ENCODE results near the gene MED13L.

Gene MED13L

DNA sequence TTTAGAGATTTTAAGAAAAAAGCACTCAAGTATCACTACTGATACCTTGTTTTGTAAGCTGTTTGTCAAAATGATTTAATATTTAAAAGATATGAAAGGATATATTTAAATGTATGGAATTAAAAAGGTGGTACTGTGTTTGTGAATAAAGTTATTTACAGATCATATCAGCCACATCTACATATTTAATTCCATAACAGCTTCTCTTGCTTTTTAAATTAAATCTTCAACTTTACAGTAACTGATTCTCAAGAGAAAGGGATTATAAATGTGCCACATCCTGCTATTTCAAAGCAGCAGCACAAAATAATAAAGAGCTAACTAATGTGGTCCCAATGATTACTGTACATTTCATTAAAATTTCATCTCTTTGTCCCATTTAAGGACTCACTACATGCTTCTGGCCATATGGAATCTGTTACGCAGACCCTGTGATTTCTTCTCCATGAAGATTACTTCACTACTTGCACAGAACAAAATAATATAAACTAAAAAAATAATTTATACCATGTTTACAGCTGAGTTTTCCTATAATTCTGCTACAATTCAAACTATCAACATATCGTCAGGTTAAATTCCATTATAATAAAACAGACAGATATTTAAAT lies 117.8 kb downstream of the MED13L start:
- in situ Hi-C loops (cut with MboI; ENCODE audit: low sequenced_read_pairs) = no loop called here

DNA sequence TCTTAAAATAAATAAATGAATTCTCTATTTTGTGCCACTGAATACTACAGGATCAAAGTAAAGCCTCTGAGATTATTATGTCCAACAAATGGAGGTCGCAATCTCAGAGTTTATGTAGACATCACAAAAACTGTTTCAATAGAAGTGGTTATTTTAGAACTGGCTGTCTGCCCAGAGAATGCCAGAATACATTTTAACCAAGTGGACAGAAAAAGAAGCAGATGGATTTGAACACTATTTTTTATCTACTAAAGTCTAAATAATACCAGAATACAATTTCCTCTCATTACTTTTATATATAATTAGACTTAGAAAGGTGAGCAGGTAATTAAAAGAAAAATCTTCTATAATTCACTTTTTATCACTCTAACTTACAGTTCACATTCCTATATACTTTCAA lies 118.3 kb downstream of the MED13L start:
- in situ Hi-C loops (cut with MboI; ENCODE audit: low sequenced_read_pairs) = no loop called here

DNA sequence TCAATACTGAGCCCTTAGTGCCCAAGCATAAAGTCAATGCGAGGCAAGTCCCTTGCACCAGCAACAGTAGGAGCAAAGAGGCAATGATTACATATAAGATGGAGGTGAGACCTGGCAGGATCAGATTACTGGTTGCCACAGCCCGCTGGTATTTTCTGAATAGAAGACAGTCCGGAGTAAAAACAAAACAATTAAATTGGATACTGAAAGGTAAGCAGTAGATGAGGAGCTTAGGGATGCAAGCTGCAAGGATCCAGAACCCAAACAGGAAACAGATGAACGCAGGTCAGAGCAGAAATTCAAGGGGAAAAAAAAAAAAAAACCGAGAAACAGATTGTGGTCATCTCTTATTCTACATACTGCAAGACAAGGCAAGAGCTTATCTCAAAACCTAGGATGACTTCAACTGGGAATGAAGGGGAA lies 119.6 kb downstream of the MED13L start:
- in situ Hi-C loops (cut with MboI; ENCODE audit: low sequenced_read_pairs) = no loop called here

DNA sequence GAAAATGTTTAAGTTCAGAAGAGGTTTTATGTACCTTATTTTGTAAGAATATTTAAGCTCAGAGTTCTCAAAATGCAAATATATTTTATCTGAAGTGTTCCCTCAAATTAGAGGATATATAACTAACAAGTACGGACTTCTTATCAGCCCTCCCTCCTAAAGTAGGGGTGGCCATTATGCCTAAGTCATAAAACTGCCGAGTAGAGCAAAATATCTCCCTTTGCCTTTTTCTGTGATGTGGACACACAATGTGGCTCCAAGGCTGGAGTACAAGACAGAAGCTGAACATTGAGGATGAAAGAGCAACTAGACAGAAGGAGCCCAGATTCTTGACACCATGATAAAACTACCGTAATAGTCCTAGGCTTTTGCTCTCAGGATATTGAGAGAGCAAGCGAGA lies 120.9 kb downstream of the MED13L start:
- in situ Hi-C loops (cut with MboI; ENCODE audit: low sequenced_read_pairs) = no loop called here

DNA sequence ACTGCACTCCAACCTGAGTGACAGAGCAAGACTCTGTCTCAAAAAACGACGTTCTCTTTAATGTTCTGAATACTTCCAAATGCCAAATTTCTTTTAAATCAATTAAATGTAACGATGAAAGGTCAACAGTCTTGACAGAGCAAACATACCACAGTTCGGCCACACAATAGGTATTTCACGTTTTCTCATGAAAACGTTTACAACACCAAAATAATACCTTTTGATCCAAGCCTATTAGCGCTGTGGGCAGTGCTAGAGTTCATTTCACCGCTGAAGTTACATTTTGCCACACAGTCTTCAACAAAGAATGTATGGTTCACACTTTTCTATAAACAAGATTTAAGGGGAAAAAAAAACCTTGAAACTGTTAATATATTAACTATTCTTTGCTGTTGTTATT lies 122.1 kb downstream of the MED13L start:
- in situ Hi-C loops (cut with MboI; ENCODE audit: low sequenced_read_pairs) = no loop called here

DNA sequence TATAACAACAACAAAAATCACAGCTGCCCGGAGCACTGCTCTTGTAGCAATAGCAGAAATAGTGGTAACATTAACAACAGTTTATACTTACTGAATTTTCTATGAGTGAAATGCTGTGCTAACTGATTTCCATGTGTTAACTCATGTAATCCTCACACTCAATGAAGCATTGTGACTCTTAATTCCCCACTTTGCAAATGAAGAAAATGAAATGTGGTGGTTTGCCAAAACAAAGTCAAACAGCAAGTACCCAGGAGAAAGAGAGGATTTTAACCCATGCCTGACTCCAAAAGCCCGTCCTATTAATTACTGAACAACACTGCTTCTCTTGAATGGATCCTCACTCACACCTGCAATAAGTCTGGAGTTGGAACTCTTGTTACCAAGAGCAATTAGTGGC lies 123.5 kb downstream of the MED13L start:
- in situ Hi-C loops (cut with MboI; ENCODE audit: low sequenced_read_pairs) = no loop called here

DNA sequence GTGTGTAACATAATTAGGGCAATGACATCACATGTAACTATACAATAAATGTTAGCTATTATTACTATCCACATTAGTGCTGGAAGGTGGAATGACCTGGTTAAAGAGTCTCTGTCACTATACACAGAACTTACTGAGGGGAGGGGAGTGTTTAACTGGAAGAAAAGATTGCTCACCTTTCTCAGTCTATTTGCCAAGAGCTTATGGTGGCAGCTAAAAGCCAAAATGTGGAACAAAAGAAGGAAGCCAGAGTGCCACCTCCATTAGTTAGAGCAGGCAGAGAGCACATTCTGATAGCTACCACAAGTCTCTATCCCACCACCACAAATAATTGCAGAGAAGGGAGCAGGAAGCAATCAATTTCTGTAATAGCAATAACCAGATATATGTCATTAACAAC lies 124.4 kb downstream of the MED13L start:
- in situ Hi-C loops (cut with MboI; ENCODE audit: low sequenced_read_pairs) = no loop called here

DNA sequence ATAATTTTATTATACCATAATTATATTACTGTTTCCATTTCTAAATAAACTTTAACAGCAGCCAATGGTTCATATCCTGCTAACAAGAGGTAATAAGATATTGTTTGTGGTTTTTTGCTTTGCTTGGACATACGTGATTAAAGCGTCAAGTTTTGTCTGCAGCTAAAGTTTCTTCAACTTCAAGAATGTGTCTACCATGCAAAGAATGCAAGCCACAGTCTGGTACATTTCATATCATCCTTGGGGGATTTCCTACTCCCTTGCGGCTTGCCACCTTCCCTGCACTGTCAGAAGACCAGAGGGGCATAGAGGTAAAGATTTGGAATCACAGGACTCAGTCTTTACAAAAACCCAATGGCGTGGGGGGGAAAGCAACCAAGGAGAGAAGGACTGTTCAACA lies 125.2 kb downstream of the MED13L start:
- in situ Hi-C loops (cut with MboI; ENCODE audit: low sequenced_read_pairs) = no loop called here

DNA sequence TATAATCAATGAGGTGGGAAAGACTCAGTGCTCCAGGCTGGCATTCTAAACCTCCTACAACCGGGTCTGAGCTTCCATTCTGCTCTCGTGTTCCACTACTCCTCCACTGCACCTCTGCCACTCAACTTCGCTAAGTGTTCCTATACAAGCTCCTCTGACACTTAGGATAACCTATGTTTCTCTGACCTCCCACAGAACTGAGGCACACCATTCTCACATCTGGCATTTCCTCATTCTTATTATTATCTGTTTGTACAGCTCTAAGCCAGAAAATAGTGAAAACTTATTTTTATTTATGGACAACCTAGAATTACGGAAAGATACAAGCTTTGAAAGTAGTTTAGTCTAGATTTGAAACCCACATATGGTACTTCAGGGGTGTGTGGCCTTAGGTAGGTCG lies 127.0 kb downstream of the MED13L start:
- in situ Hi-C loops (cut with MboI; ENCODE audit: low sequenced_read_pairs) = no loop called here

DNA sequence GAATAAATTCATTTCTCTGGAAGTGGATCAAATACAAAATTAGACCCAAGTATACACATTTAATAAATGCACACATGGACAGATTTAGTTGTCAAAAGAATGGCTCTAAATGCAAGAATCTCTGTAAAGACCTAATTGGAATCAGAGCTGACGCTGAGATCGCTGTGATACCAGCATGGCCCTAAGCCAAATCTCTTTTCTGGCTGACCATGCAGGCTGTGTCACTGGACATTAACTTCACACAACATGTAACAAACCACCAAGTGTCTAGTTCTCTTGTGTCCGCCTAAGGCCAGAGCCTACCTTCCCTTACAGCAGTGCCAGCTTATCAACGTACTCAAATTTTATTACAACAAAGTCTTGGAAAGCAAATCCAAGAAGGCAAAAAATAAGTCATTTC lies 127.5 kb downstream of the MED13L start:
- in situ Hi-C loops (cut with MboI; ENCODE audit: low sequenced_read_pairs) = no loop called here

DNA sequence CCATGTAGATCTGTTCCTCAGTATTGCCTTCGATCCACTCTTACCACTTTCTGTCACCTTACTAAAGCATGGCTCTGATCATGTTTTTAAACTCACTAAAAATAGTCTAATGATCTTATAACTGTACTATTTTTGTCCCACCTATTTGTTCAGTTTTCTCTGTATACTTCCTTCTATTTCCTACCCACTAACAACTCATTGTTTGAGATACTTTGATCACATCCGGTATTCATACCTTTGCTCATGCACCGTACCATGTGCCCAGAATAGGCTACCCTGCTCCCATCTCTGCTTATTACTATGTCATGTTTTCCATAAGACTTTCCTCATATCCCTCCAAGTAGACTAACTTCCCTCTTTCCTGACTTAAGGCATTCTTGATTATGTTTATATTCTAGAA lies 128.6 kb downstream of the MED13L start:
- in situ Hi-C loops (cut with MboI; ENCODE audit: low sequenced_read_pairs) = no loop called here

DNA sequence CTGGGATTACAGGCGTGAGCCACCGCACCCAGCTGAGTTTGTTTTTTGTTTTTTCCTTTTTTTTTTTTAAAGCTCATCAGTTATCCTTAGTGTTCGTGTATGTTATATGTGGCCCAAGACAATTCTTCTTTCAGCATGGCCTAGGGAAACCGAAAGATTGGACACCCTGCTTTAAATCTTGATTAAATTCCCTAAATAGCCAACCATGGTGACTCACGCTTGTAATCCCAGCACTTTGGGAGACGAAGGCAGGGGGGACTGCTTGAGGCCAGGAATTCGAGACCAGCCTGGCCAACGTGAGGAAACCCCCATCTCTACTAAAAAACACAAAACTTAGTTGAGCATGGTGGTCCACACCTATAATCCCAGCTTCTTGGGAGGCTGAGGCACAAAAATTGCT lies 131.1 kb downstream of the MED13L start:
- in situ Hi-C loops (cut with MboI; ENCODE audit: low sequenced_read_pairs) = no loop called here

DNA sequence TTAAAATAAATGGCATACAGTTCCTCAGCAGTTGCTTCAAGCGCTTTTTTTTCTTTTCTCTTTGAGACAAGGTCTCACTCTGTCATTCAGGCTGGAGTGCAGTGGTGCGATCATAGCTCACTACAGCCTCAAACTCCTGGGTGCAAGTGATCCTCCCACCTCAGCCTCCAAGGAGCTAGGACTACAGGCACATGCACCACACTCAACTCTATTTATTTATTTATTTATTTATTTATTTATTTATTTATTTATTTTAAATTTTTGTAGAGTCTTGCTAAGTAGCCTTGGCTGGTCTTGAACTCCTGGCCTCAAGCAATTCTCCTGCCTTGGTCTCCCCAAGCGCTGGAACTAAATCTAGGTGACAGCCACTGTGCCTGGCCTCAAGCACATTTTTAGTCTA lies 132.0 kb downstream of the MED13L start:
- in situ Hi-C loops (cut with MboI; ENCODE audit: low sequenced_read_pairs) = no loop called here

DNA sequence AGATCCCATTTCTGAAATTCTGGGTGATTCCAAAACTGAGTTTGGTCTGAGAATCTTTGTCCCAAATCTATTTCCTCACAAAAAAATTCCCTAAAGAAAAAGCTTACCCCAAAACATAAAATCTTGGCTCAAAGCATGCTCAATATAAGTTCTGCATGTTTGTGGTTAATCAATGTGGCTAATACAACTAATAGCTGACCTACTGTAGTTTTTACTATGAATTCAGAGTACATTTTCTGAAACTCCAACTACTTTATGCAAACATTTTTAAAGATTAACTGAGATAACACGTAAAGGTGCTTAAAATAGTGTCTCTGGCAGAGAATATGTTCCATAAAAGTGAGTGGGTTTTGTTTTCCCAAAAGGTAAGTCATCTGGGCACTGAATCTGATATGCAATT lies 133.1 kb downstream of the MED13L start:
- in situ Hi-C loops (cut with MboI; ENCODE audit: low sequenced_read_pairs) = no loop called here

DNA sequence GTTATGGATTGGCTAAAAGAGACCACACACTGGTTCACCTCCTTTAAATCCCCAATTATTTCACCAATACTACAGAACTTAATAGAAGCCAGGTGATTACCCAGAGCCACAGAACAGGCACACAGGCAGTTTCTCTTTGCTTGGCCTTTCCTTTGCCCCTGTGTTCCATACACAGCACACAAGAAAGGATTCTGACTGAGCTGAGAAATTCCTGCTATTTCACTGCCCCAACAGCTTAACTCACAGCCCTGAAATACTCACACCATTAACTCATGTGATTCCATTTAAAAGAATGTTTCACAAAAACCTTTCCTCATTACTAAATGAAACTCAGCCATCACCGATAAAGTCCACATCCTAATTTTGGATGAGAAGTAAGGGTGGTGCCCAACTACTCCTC lies 133.6 kb downstream of the MED13L start:
- in situ Hi-C loops (cut with MboI; ENCODE audit: low sequenced_read_pairs) = no loop called here

DNA sequence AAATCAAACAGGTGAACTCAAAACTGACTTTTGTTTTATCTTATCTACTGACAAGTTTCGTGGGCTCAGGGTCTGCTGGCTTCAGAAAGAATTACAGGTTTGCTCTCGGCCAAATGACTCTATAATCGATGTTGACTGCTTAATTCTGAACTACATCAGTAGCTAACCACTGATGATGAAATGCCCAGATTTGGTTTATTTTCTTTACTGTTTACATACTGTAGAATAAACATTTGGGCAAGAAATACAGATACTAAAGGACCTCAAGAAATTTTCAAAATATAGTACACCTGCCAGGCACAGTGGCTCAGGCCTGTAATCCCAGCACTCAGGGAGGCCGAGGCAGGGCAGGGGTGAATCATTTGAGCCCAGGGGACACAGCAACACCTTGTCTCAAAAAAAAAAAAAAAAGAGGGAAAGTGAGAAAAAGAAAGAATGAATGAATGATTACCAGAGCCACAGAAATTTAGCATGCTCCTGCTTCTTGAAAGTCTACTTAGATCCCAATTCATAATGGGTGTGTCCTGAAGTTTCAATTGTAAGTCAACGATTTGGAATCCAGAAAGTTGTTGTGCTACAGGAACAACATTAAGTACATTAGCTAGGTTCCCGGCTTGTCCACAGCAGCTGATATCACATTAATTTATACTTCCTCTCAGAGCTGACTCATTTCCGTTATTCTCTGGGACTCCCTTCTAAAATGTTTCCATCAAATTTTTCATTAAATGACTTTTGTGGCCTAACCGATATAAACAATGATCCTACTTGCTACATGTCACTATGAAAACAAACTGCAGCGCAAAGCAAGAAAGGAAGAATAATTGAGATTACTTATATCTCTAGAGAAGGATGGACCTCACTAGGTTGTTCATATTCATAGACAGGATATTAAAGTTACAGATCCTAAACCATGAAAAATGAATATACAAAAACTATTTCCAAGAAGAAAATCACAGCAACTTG lies 134.3 kb downstream of the MED13L start:
- in situ Hi-C loops (cut with MboI; ENCODE audit: low sequenced_read_pairs) = no loop called here

DNA sequence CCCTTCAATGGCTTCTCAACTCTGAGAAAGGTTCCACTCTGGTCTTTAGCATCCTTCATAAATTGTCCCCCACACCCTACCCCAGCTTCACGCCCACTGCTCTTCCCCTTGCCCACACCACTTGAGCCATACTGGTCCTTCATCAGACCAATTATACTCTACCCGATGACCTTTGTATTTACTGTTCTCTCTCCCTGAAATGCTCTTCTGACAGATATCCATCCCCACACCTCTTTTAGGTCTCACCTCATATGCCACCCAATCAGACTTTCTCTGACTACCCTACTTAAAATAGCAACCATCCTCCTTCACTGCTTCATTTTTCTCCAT lies 135.7 kb downstream of the MED13L start:
- in situ Hi-C loops (cut with MboI; ENCODE audit: low sequenced_read_pairs) = no loop called here

DNA sequence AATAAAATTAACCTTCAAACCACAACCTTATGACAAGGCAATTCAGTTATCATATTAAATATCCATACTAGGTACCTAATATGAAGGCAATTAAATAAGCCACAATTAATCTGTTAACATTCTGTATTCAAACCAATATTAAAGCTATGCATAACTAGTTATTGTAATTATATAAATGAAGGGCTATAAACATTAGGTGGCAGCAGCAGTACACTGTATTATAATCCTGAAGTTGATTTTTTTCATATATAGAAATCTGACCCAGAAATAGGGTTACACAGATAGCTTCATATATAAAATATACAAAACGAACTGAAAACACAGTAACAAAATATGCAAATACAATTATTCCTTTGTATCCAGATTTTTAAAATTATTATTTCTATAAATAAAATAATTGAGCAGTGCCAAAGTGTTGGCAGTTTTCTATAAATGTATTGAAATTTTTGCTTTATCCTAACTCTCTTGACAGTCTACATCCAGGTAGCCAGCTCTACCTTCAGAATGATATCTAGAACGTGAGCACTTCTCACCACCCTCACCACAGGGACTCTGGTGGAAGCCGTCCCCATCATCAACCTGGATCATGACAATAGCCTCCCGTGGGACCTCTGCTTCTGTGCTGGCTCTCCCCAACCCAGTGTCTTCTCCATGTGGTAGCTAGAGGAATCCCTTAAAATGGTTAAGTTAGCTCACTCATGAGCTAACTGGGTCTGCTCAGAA lies 136.2 kb downstream of the MED13L start:
- in situ Hi-C loops (cut with MboI; ENCODE audit: low sequenced_read_pairs) = no loop called here

DNA sequence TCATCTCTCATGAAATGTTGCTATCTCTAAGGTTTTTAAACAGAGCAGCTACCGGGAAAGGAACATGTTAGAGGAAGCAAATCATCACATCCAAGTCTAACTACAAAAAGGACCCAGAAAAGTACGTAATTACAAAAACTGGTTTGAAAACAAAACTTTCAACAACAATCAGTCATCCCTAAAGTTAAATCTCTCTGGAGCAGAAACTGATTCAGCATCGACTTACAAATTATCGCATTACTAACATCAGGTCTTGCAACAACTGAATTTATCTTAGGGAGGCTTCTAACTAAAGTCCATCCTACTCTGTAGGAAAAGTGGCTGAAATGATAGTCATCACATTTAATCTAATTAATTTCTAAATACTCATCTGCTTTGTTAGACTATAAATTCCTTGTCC lies 137.0 kb downstream of the MED13L start:
- in situ Hi-C loops (cut with MboI; ENCODE audit: low sequenced_read_pairs) = no loop called here

DNA sequence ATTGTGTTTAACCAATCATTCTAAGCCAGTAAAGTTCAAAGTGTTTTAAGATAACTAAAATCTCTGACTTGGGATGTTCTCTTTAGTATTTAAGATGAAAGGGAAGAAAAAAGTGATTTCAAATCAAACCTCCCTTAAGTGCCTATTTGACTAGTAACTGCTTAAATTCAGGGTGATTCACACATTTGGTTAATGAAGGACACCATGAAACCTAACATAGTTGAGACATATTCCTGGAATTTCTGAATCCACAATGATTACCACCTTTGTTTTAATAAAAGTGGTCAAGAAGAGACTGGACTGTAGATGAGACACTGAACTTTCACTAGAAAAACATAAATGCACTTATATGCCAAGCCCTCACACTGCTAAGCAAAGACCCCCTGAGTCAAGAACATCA lies 138.7 kb downstream of the MED13L start:
- in situ Hi-C loops (cut with MboI; ENCODE audit: low sequenced_read_pairs) = no loop called here

DNA sequence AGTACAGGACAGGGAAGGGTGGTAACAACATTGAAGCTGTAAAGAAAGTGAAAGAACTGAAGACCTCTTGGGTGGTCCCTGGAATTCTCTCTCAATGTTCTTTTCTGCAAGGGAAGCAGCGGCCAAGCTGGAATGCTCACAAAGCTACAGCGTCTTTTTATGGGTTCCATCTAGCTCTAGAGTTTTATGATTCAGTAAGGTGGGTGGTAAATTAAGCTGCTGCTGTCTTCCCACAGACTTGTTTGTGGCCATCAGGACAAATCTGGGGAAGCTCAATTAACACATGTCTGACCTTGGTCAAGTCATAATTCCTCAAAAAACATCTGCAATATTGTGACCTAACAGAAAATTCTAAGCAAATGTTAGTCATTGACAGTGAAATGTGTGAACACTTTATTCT lies 139.1 kb downstream of the MED13L start:
- in situ Hi-C loops (cut with MboI; ENCODE audit: low sequenced_read_pairs) = no loop called here

DNA sequence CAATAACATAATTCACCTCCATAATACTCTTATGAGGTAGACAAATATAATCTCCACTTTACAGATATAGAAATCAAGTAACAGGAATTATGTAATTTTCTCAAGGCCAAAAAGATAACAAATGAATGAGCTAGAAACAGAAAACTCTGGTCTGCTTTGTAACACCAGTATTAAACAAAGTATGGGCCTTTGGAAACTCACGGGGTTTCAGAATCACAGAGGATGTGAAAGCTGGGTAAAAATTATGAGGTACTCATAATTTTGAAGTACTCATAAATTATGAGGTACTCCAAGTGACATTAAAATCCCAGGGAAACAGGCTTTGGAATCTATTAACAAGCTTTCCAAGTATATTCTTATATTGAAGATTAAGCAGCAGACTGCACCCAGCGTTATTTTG lies 140.2 kb downstream of the MED13L start:
- in situ Hi-C loops (cut with MboI; ENCODE audit: low sequenced_read_pairs) = no loop called here
